ENCODE measurements around the gene G6PD.

- TF ChIP-seq, protein P1, sequence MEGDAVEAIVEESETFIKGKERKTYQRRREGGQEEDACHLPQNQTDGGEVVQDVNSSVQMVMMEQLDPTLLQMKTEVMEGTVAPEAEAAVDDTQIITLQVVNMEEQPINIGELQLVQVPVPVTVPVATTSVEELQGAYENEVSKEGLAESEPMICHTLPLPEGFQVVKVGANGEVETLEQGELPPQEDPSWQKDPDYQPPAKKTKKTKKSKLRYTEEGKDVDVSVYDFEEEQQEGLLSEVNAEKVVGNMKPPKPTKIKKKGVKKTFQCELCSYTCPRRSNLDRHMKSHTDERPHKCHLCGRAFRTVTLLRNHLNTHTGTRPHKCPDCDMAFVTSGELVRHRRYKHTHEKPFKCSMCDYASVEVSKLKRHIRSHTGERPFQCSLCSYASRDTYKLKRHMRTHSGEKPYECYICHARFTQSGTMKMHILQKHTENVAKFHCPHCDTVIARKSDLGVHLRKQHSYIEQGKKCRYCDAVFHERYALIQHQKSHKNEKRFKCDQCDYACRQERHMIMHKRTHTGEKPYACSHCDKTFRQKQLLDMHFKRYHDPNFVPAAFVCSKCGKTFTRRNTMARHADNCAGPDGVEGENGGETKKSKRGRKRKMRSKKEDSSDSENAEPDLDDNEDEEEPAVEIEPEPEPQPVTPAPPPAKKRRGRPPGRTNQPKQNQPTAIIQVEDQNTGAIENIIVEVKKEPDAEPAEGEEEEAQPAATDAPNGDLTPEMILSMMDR (IDR thresholded peaks at IDR 0.05): no peak
- TF ChIP-seq POLR2AphosphoS5 (IDR thresholded peaks at IDR 0.05): peak; percentile 88 to 93 (median 91)
- TF ChIP-seq EP300 (IDR thresholded peaks at IDR 0.05; ENCODE audit: low read depth): no peak
- TF ChIP-seq POLR2A (IDR thresholded peaks at IDR 0.05): peak; percentile 90
These were observed 56.1 kb downstream of the G6PD start, which contains the start of gene SLC10A3 for GRCh38 chrX:154490414-154491083.
